Tibial nerve (tissue), 4 donors: Measurements from ENCODE around the gene CRB1. TPM values are rescaled to one million over a fixed set of nuclear protein-coding genes. Genes with fewer than 3 reads are reported as not detected.

Experiments
- DNase-seq, 2 donors: peaks; one replicate each; pipeline ENCODE4 v3.0.0-alpha.2; 2019; ENCODE audit warnings: low spot score in 2 of 2
- H3K27ac ChIP-seq, 4 donors: fragments of 200-600 bp; sonication (generic) in 3 of 4; one replicate each; pipeline ENCODE4 v1.5.1; 2017 to 2019; ENCODE audit warnings: mild to moderate bottlenecking in 1 of 4
- H3K27me3 ChIP-seq, 2 donors: fragments of 200-600 bp; sonication (generic) in 1 of 2; one replicate each; pipeline versions ENCODE4 v1.5.1 to v1.6.0; 2017 to 2019
- H3K36me3 ChIP-seq, 3 donors: fragments of 200-600 bp; sonication (generic); one replicate each; pipeline ENCODE4 v1.5.1; 2018 to 2019
- H3K4me1 ChIP-seq, 4 donors: fragments of 200-600 bp; sonication (generic) in 3 of 4; one replicate each; pipeline ENCODE4 v1.5.1; 2017 to 2019
- H3K4me3 ChIP-seq, 4 donors: fragments of 200-600 bp; sonication (generic) in 3 of 4; one replicate each; pipeline ENCODE4 v1.5.1; 2017 to 2019; ENCODE audit warnings: mild to moderate bottlenecking in 1 of 4, moderate library complexity in 1 of 4
- H3K9me3 ChIP-seq, 4 donors: fragments of 200-600 bp; sonication (generic) in 3 of 4; one replicate each; pipeline ENCODE4 v1.5.1; 2017 to 2019
- EP300 ChIP-seq, 2 donors: sonication (generic); formaldehyde crosslinking; IDR thresholded peaks; one replicate each; pipeline ENCODE4 v1.6.1; 2017; ENCODE audit warnings: antibody characterized with exemption in 2 of 2, mild to moderate bottlenecking in 1 of 2
- POLR2A ChIP-seq, 2 donors: fragments of 450-650 bp; IDR thresholded peaks; one replicate each; pipeline ENCODE4 v1.6.1; 2017; ENCODE audit warnings: antibody characterized with exemption in 2 of 2, mild to moderate bottlenecking in 2 of 2, moderate library complexity in 2 of 2
- WGBS, 2 donors: methylation state at CpG; one replicate each; pipeline ENCODE4 v1.1.5; 2018; 5-methylcytosine and 5-hydroxymethylcytosine counted together
- small RNA-seq: library from RNA; depleted of rRNA; stranded (forward); fragments of <200 nt; gene quantifications from one replicate; pipeline ENCODE3, GENCODE V24; 2016
- total RNA-seq, 4 donors: library from RNA; depleted of rRNA; stranded (reverse); fragments of >200 nt; gene quantifications; one replicate each; pipeline ENCODE4 v1.1.0, GENCODE V29; 2016
- TF ChIP-seq, protein P1 (sequence below), 5 experiments: fragments of 200-600 bp in 3 of 5; fragments of 450-650 bp in 2 of 5; sonication (generic) in 3 of 5; IDR thresholded peaks; one replicate each; pipeline ENCODE4 v1.5.1; 2016 to 2019; ENCODE audit warnings: antibody characterized with exemption in 5 of 5, mild to moderate bottlenecking in 3 of 5, moderate library complexity in 2 of 5

CRB1 gene
- total RNA-seq, 4 donors from 2014 or later: 0.60 to 4.0 (median 1.7) TPM

DNA sequence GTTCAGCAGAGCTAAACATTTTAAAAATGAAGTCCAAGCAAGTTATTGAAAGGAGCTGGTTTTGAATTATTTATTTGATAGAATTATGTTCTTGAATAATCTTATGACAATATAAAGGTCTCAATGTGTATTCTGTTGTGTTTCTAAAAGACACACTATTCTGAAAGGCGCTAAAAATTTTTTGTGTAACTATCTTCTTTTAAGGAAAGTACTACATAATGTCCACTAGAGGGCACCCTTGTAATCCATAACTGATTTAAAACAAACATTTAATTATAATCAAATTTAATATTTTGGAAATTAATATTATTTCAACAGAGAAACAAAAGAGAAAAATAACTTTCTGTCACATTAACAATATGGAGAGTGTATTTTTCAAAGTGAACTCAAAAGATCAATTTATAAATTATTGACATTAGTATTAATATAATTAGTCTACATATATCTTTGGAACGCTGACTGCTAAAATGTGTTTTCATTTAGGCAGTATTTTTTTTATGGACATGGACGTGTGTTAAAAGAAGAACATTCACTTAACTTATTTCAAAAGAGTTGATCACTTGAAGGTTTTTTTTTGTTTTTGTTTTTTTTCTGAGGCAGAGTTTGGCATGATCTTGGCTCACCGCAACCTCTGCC lies 258.8 kb downstream of the CRB1 start:
- Histone ChIP-seq H3K27ac (no peak overlapping the region), H3K4me1 (no peaks in the 10 kb centered on the region), H3K36me3 (no peaks in the 10 kb centered on the region), H3K4me3 (no peak overlapping the region), H3K9me3 (no peaks in the 10 kb centered on the region), H3K27me3 (no peaks in the 10 kb centered on the region)
- no peak for TF ChIP-seq POLR2A (IDR thresholded peaks at IDR 0.05)
- TF ChIP-seq, protein P1, sequence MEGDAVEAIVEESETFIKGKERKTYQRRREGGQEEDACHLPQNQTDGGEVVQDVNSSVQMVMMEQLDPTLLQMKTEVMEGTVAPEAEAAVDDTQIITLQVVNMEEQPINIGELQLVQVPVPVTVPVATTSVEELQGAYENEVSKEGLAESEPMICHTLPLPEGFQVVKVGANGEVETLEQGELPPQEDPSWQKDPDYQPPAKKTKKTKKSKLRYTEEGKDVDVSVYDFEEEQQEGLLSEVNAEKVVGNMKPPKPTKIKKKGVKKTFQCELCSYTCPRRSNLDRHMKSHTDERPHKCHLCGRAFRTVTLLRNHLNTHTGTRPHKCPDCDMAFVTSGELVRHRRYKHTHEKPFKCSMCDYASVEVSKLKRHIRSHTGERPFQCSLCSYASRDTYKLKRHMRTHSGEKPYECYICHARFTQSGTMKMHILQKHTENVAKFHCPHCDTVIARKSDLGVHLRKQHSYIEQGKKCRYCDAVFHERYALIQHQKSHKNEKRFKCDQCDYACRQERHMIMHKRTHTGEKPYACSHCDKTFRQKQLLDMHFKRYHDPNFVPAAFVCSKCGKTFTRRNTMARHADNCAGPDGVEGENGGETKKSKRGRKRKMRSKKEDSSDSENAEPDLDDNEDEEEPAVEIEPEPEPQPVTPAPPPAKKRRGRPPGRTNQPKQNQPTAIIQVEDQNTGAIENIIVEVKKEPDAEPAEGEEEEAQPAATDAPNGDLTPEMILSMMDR (IDR thresholded peaks at IDR 0.05): peak; percentile 45 to 71 (median 53)
- no peak for TF ChIP-seq EP300 (IDR thresholded peaks at IDR 0.05)
- DNase-seq: no peak
- 59 to 60% methylated on average over 4 of the region's 4 CpGs for WGBS, 2 donors

Small RNA genes lying within 50 kb of the gene (small RNA-seq; reads per million reads assigned to genes)
- not detected for gene MRPS21P3

Other genes with a start within 250 kb of the CRB1 start
- gene F13B, start 201.0 kb upstream of the CRB1 start, total RNA-seq: not detected
- gene ASPM, start 121.6 kb upstream of the CRB1 start, total RNA-seq: under 1 TPM in 3 of 4 donors, not detected in 1; 0.22 to 0.60 (median 0.59) TPM
- 10 to 100 TPM in 3 of 4 donors, 1 to 10 TPM in 1; 9.3 to 18.1 (median 13.3) TPM for gene ZBTB41, start 67.0 kb upstream of the CRB1 start, total RNA-seq